Mucosa of rectum (tissue), 2 donors: Measurements from ENCODE around the gene SORL1.

ENCODE experiments used
- H3K27ac ChIP-seq, 2 donors: one replicate each; pipeline ENCODE4 v1.7.0; 2013; ENCODE audit warnings: inconsistent platforms in 2 of 2, low read depth in 2 of 2, low read length in 2 of 2
- H3K27me3 ChIP-seq, 2 donors: one replicate each; pipeline ENCODE4 v1.7.0; 2013; ENCODE audit warnings: low read length in 2 of 2; ENCODE audit not compliant: control insufficient read depth in 2 of 2, insufficient read depth in 2 of 2
- H3K36me3 ChIP-seq, 2 donors: one replicate each; pipeline ENCODE4 v1.7.0; 2013; ENCODE audit warnings: low read length in 2 of 2; ENCODE audit not compliant: control insufficient read depth in 2 of 2, insufficient read depth in 2 of 2
- H3K4me1 ChIP-seq, 2 donors: one replicate each; pipeline ENCODE4 v1.7.0; 2013; ENCODE audit warnings: low read length in 2 of 2, mild to moderate bottlenecking in 1 of 2; ENCODE audit not compliant: control insufficient read depth in 2 of 2, insufficient read depth in 2 of 2
- H3K4me3 ChIP-seq, 2 donors: one replicate each; pipeline ENCODE4 v1.7.0; 2013; ENCODE audit warnings: low read length in 2 of 2
- H3K9ac ChIP-seq, 2 donors: one replicate each; pipeline ENCODE4 v1.7.0; 2013; ENCODE audit warnings: low read length in 2 of 2, low read depth in 1 of 2, mild to moderate bottlenecking in 1 of 2
- H3K9me3 ChIP-seq, 2 donors: one replicate each; pipeline ENCODE4 v1.7.0; 2013; ENCODE audit warnings: low read length in 2 of 2; ENCODE audit not compliant: control insufficient read depth in 2 of 2
- donor health status: healthy.
- donor health status: Normal muscosa, but diverticular disease.

SORL1 gene

GRCh38 chr11:121611242-121611641 is 159.1 kb downstream of the SORL1 start:
- Histone ChIP-seq H3K27me3 (no peaks in the 10 kb centered on the region), H3K9me3 (no peaks in the 10 kb centered on the region), H3K9ac (no peak overlapping the region), H3K4me1 (no peaks in the 10 kb centered on the region), H3K4me3 (no peak overlapping the region), H3K36me3 (peaks cover 70 to 87% of the 10 kb centered on the region in 2 donors), H3K27ac (no peak overlapping the region)

DNA sequence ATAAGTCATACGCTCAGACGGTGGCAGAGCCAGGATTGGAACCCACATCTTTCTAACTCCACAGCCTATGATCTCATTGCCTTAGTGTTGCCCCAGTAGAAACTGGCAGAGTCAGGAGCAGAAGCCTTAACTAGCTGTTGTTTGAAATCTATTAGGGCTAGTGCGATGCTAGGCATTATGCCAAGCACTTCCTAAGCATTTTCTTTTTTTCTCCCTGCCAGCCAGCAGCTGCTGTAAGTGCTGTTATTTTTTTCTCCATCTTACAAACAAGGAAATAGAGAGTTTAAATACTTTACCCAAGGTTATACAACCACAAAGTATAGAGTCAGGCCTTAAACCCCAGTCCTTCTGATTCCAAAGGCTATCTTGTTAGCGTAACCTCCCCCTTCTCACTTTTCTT is 161.6 kb downstream of the SORL1 start:
- Histone ChIP-seq H3K4me3 (no peak overlapping the region), H3K9ac (no peak overlapping the region), H3K36me3 (peaks cover 59 to 77% of the 10 kb centered on the region in 2 donors), H3K27ac (no peak overlapping the region), H3K4me1 (no peaks in the 10 kb centered on the region), H3K9me3 (no peaks in the 10 kb centered on the region), H3K27me3 (no peaks in the 10 kb centered on the region)

- no peak overlapping the region for H3K9ac ChIP-seq
- H3K9me3 ChIP-seq: no peaks in the 10 kb centered on the region
- no peaks in the 10 kb centered on the region for H3K4me1 ChIP-seq
- H3K36me3 ChIP-seq: peaks cover 59 to 73% of the 10 kb centered on the region in 2 donors
- H3K4me3 ChIP-seq: no peak overlapping the region
- H3K27me3 ChIP-seq: no peaks in the 10 kb centered on the region
- H3K27ac ChIP-seq: no peak overlapping the region
Measured at GRCh38 chr11:121614636-121615240, 162.6 kb downstream of the SORL1 start.

GRCh38 chr11:121615501-121615900 is 163.4 kb downstream of the SORL1 start:
- no peaks in the 10 kb centered on the region for H3K4me1 ChIP-seq
- no peak overlapping the region for H3K4me3 ChIP-seq
- peaks cover 58 to 72% of the 10 kb centered on the region in 2 donors for H3K36me3 ChIP-seq
- no peaks in the 10 kb centered on the region for H3K9me3 ChIP-seq
- H3K27ac ChIP-seq: no peak overlapping the region
- H3K27me3 ChIP-seq: no peaks in the 10 kb centered on the region
- no peak overlapping the region for H3K9ac ChIP-seq

DNA sequence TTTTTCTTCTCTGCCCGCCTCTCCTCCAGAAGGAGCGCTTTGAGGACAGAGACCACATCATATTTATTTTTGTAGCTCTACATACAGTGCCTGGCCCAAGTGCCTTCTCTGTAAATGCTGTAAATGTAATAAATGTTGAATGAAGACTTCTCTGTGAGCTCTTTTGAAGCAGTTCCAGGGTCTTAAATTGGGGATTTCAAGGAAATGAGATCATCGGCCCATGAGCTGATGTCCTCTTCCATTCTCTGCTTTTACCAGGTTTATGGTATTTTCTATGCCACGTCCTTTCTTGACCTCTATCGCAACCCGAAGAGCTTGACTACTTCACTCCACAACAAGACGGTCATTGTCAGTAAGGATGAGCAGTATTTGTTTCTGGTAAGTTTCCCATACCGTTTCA is 166.4 kb downstream of the SORL1 start:
- Histone ChIP-seq H3K9ac (no peak overlapping the region), H3K27ac (no peak overlapping the region), H3K4me1 (no peaks in the 10 kb centered on the region), H3K9me3 (no peaks in the 10 kb centered on the region), H3K27me3 (no peaks in the 10 kb centered on the region), H3K36me3 (peaks cover 70 to 73% of the 10 kb centered on the region in 2 donors), H3K4me3 (no peak overlapping the region)

DNA sequence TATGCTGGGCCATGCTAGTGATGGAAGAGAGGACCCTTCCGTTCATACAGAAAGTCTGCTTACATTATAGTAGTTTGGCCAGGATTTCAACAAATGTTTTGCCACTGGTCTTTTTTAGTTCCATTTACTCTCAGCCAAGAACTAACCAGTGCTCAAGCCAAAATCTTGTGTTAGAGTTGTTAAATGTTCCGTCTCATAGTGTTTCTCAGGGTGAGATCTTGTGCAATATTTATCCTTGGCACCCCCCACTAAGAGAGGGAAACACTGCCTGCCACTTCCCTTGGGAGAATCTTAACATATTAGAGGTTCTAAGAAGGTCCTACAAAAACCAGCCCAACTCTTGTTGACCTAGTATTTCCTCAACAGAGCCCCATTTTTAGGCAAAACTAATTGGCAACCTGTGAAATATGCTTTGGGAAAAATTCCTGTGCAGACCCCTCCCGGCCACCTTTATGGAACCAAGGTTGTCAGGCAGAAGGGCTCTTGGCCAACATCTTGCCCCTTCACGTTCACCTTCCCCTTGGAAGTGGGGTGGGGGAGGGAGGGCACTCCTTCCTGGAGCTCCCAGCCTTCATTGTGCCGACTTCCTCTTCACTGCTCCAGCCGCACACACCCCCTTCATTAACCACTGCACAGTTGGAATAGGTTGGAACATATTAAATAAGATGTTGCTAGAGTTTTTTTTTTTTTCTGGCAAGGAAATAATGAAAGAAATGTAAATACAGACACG is 173.8 kb downstream of the SORL1 start:
- Histone ChIP-seq H3K9me3 (no peaks in the 10 kb centered on the region), H3K4me3 (no peak overlapping the region), H3K36me3 (peaks cover 32 to 55% of the 10 kb centered on the region in 2 donors), H3K9ac (no peak overlapping the region), H3K27ac (no peak overlapping the region), H3K27me3 (no peaks in the 10 kb centered on the region), H3K4me1 (no peaks in the 10 kb centered on the region)

- Histone ChIP-seq H3K36me3 (peaks cover 30 to 51% of the 10 kb centered on the region in 2 donors), H3K27ac (no peak overlapping the region), H3K9ac (no peak overlapping the region), H3K27me3 (no peaks in the 10 kb centered on the region), H3K4me3 (no peak overlapping the region), H3K4me1 (no peaks in the 10 kb centered on the region), H3K9me3 (no peaks in the 10 kb centered on the region)
Measured at GRCh38 chr11:121626507-121626875, 174.4 kb downstream of the SORL1 start.

DNA sequence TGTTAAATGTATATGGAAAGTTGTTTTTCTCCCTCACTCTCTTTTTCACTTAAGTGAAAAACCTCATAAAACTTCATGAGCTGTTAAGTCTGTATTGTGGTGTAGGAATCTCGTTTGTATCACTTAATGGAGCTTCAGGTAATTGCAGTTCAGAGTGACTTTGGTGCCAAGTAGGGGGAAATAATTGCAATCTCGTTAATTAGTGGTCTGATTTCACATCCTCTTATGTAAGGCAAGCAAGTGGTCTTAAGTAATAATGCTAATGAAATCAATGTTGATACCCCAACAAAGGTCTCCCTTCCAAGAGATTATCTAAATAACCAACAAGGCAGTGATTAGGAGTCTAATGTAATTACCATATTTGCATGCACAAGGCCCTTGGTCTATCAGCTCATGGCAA is 174.9 kb downstream of the SORL1 start:
- H3K27ac ChIP-seq: no peak overlapping the region
- H3K27me3 ChIP-seq: no peaks in the 10 kb centered on the region
- H3K9ac ChIP-seq: no peak overlapping the region
- no peak overlapping the region for H3K4me3 ChIP-seq
- H3K9me3 ChIP-seq: no peaks in the 10 kb centered on the region
- H3K4me1 ChIP-seq: no peaks in the 10 kb centered on the region
- H3K36me3 ChIP-seq: peaks cover 28 to 47% of the 10 kb centered on the region in 2 donors

DNA sequence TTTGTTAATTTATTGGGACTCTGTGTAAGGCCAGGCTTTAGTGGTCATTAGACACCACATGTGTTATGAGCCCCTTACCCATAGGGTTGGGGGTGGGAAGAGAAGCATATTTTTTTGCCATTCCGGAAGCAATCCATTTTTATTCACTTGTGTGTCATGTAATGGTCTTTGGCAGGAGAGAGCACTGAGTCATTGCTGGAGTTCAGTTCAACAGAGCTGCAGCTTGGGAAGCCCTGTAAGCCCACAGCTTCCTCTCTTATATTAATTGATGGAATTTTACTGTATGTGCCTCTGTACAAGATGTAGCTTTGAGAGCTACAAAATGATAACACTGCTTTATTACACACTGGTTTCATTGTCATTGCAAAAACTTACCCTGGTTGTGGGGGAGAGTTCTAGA is 177.9 kb downstream of the SORL1 start:
- Histone ChIP-seq H3K27me3 (no peaks in the 10 kb centered on the region), H3K27ac (no peak overlapping the region), H3K36me3 (peaks cover 25 to 31% of the 10 kb centered on the region in 2 donors)

DNA sequence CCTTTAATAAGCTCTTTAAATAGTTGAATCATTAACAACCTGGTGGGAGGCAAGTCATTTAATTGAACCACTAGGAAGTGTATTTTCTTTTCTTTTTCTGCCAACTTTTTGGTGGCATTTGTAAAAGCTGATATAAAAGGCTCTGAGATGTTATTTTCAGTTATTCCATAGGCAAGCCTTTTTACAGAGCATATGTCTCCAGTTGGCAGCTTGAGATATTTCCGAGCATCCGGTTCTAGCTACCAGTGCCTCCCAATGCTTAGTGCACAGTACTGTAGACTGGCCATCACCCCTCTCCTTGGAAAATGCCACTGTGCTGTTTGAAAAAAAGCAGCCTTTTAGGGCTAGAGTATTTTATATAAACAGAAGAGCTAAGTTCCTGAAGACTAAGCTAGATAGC is 179.3 kb downstream of the SORL1 start:
- H3K9me3 ChIP-seq: no peaks in the 10 kb centered on the region
- peaks cover 22 to 26% of the 10 kb centered on the region in 2 donors for H3K36me3 ChIP-seq
- H3K9ac ChIP-seq: no peak overlapping the region
- H3K27ac ChIP-seq: no peak overlapping the region
- no peaks in the 10 kb centered on the region for H3K4me1 ChIP-seq
- no peaks in the 10 kb centered on the region for H3K27me3 ChIP-seq
- H3K4me3 ChIP-seq: no peak overlapping the region

More for the DNA sequence above, 177.9 kb downstream of the SORL1 start:
- no peaks in the 10 kb centered on the region for H3K9me3 ChIP-seq
- no peak overlapping the region for H3K4me3 ChIP-seq
- H3K4me1 ChIP-seq: no peaks in the 10 kb centered on the region
- H3K9ac ChIP-seq: no peak overlapping the region
